BE2C (cell line): ENCODE measurements around the gene NOL4L.

Experiments used
- DNase-seq: peaks from one replicate; pipeline ENCODE4 v3.0.0-alpha.2; 2020
- H3K27me3 ChIP-seq: fragments of 250-450 bp; sonication (Bioruptor Pico); 2 replicates; pipeline ENCODE4 v1.5.1; 2020; ENCODE audit warnings: mild to moderate bottlenecking
- H3K36me3 ChIP-seq: fragments of 250-450 bp; sonication (Bioruptor Pico); 2 replicates; pipeline ENCODE4 v1.5.1; 2020; ENCODE audit warnings: mild to moderate bottlenecking
- H3K4me1 ChIP-seq: fragments of 250-450 bp; sonication (Bioruptor Pico); 2 replicates; pipeline ENCODE4 v1.5.1; 2020
- H3K4me3 ChIP-seq: 2 replicates; pipeline ENCODE4 v1.5.1; 2011; ENCODE audit warnings: low read depth, low read length
- H3K9me3 ChIP-seq: fragments of 250-450 bp; sonication (Bioruptor Pico); 2 replicates; pipeline ENCODE4 v1.5.1; 2020
- CTCF ChIP-seq: IDR thresholded peaks from 2 replicates; pipeline ENCODE4 v1.5.1; 2012; ENCODE audit warnings: mild to moderate bottlenecking, low read depth, low read length

Gene NOL4L

GRCh38 chr20:32510120-32510600 is 75.0 kb downstream of the NOL4L start:
- Histone ChIP-seq H3K9me3 (no peaks in the 10 kb centered on the region), H3K4me3 (no peak overlapping the region), H3K36me3 (no peaks in the 10 kb centered on the region), H3K27me3 (no peaks in the 10 kb centered on the region), H3K4me1 (peaks cover 30% of the 10 kb centered on the region)
- no peak for TF ChIP-seq CTCF
- DNase-seq: no peak

- no peak for DNase-seq
- Histone ChIP-seq H3K4me1 (peaks cover 30% of the 10 kb centered on the region), H3K4me3 (no peak overlapping the region), H3K27me3 (no peaks in the 10 kb centered on the region), H3K9me3 (no peaks in the 10 kb centered on the region), H3K36me3 (no peaks in the 10 kb centered on the region)
- peak; percentile 61 for TF ChIP-seq CTCF
Observed at GRCh38 chr20:32509639-32510066, 75.5 kb downstream of the NOL4L start.

GRCh38 chr20:32508775-32509119 is 76.4 kb downstream of the NOL4L start:
- DNase-seq: no peak
- no peak overlapping the region for H3K4me3 ChIP-seq
- TF ChIP-seq CTCF: no peak
- H3K27me3 ChIP-seq: no peaks in the 10 kb centered on the region
- H3K36me3 ChIP-seq: no peaks in the 10 kb centered on the region
- no peaks in the 10 kb centered on the region for H3K9me3 ChIP-seq
- peaks cover 30% of the 10 kb centered on the region for H3K4me1 ChIP-seq

- H3K4me1 ChIP-seq: peaks cover 30% of the 10 kb centered on the region
- H3K4me3 ChIP-seq: no peak overlapping the region
Observed at GRCh38 chr20:32507998-32508774, 76.9 kb downstream of the NOL4L start.

GRCh38 chr20:32506721-32507120 is 78.4 kb downstream of the NOL4L start:
- no peaks in the 10 kb centered on the region for H3K9me3 ChIP-seq
- TF ChIP-seq CTCF: no peak
- no peak overlapping the region for H3K4me3 ChIP-seq
- no peaks in the 10 kb centered on the region for H3K36me3 ChIP-seq
- H3K27me3 ChIP-seq: no peaks in the 10 kb centered on the region
- DNase-seq: no peak
- H3K4me1 ChIP-seq: peaks cover 30% of the 10 kb centered on the region

More at GRCh38 chr20:32507998-32508774, 76.9 kb downstream of the NOL4L start:
- no peak for DNase-seq
- Histone ChIP-seq H3K27me3 (no peaks in the 10 kb centered on the region), H3K9me3 (no peaks in the 10 kb centered on the region), H3K36me3 (no peaks in the 10 kb centered on the region)
- TF ChIP-seq CTCF: no peak

GRCh38 chr20:32505723-32506473 is 79.2 kb downstream of the NOL4L start:
- TF ChIP-seq CTCF: no peak
- DNase-seq: no peak
- H3K27me3 ChIP-seq: no peaks in the 10 kb centered on the region
- H3K4me1 ChIP-seq: peaks cover 28% of the 10 kb centered on the region
- H3K4me3 ChIP-seq: no peak overlapping the region
- no peaks in the 10 kb centered on the region for H3K36me3 ChIP-seq
- H3K9me3 ChIP-seq: no peaks in the 10 kb centered on the region
